Psoas muscle (tissue), 8 donors: Measurements from ENCODE around the gene COG8. TPM values are rescaled to one million over a fixed set of nuclear protein-coding genes. Genes with fewer than 3 reads are reported as not detected.
A peak's percentile ranks its signal among the peaks of the same experiment; 100 is the strongest.

Experiments
- ATAC-seq, 4 donors: fragments of 200-7000 bp; cut with Tn5 transposase; one replicate each; pipeline ENCODE4 v1.9.1; 2020; ENCODE audit warnings: moderate library complexity in 3 of 4, mild to moderate bottlenecking in 2 of 4
- DNase-seq, 2 donors: peaks; one replicate each; pipeline ENCODE4 v3.0.0-alpha.2; 2020
- H3K27ac ChIP-seq: fragments of 200-600 bp; one replicate; pipeline ENCODE4 v1.8.0; 2022
- H3K27me3 ChIP-seq, 3 donors: fragments of 200-600 bp in 1 of 3; one replicate each; pipeline versions ENCODE4 v1.6.1 to v1.8.0; 2013 to 2022; ENCODE audit warnings: low read length in 2 of 3, mild to moderate bottlenecking in 2 of 3, moderate library complexity in 1 of 3; ENCODE audit not compliant: insufficient read depth in 3 of 3
- H3K36me3 ChIP-seq, 2 donors: fragments of 200-600 bp in 1 of 2; one replicate each; pipeline versions ENCODE4 v1.6.1 to v1.8.0; 2013 to 2022; ENCODE audit warnings: low read depth in 1 of 2, mild to moderate bottlenecking in 1 of 2, moderate library complexity in 1 of 2; ENCODE audit not compliant: insufficient read depth in 1 of 2
- H3K4me1 ChIP-seq: fragments of 200-600 bp; one replicate; pipeline ENCODE4 v1.8.0; 2022
- H3K4me3 ChIP-seq: fragments of 200-600 bp; one replicate; pipeline ENCODE4 v1.8.0; 2022; ENCODE audit warnings: mild to moderate bottlenecking
- H3K9me3 ChIP-seq: fragments of 200-600 bp; one replicate; pipeline ENCODE4 v1.8.0; 2022
- CTCF ChIP-seq: fragments of 200-600 bp; IDR thresholded peaks from one replicate; pipeline ENCODE4 v1.8.0; 2022; ENCODE audit warnings: antibody characterized with exemption
- WGBS, 3 donors: extraction: QIAGEN DNeasy Blood & Tissue Kit; methylation state at CpG; one replicate each; pipeline versions ENCODE4 v1.1.6 to v1.1.7; 2013; 5-methylcytosine and 5-hydroxymethylcytosine counted together
- intact Hi-C, 2 donors: fragments of 100-400 bp; cut with DNase I; formaldehyde crosslinking; loops; one replicate each; pipeline versions ENCODE4 v1.11.0 to v1.14.2; 2022
- polyA plus RNA-seq, 3 donors: library from polyadenylated mRNA; stranded (reverse); fragments of 200-250 nt; gene quantifications; one replicate each; pipeline ENCODE4 v1.2.3, GENCODE V29; 2013
- total RNA-seq, 4 donors: library from RNA; stranded (reverse); fragmentation: NEBNext Ultra II Directional in 2 of 4; extraction: Animal tissue kit (Norgen Biotek cat#: 25700) in 2 of 4; gene quantifications; one replicate each; pipeline versions ENCODE4 v1.2.1 to v1.2.4, GENCODE V29; 2021 to 2023
- donor health status: healthy with polysubstance abuse.
- donor health status: DM: no; HTN: no; CAD: no; lungs with moderate emphysema.
- donor health status: Bipolar disorder and iron deficiency.
- donor health status: healthy.
- donor health status: DM: yes; HTN: yes; CAD: no.
- donor health status: DM: no; HTN: no; CAD: no.
- donor health status: DM: no; HTN: no; CAD: no.
- donor health status: DM: yes; HTN: yes; CAD: no.

The COG8 gene
- total and polyA plus RNA-seq, 7 donors: 16.7 to 36.5 (median 28.3) TPM

GRCh38 chr16:69350536-69351133 is 11.3 kb upstream of the COG8 start:
- H3K4me3 ChIP-seq: no peak overlapping the region
- 86 to 90% (median 87%) methylated on average over 6 of the region's 6 CpGs for WGBS, 3 donors
- intact Hi-C loops: no loop called here
- TF ChIP-seq CTCF: no peak
- ATAC-seq (no peak), DNase-seq (no peak)
- H3K4me1 ChIP-seq: no peaks in the 10 kb centered on the region
- H3K9me3 ChIP-seq: no peaks in the 10 kb centered on the region
- H3K27ac ChIP-seq: no peak overlapping the region
- no peaks in the 10 kb centered on the region for H3K27me3 ChIP-seq
- peaks cover 0 to 65% of the 10 kb centered on the region in 2 donors for H3K36me3 ChIP-seq

GRCh38 chr16:69349536-69349935 is 10.2 kb upstream of the COG8 start:
- peaks cover 0 to 66% of the 10 kb centered on the region in 2 donors for H3K36me3 ChIP-seq
- intact Hi-C loops: no loop called here
- DNase-seq: no peak

GRCh38 chr16:69348222-69348621 is 8.9 kb upstream of the COG8 start:
- Histone ChIP-seq H3K27ac (no peak overlapping the region), H3K27me3 (no peaks in the 10 kb centered on the region), H3K36me3 (peaks cover 0 to 79% of the 10 kb centered on the region in 2 donors), H3K4me3 (no peak overlapping the region), H3K9me3 (no peaks in the 10 kb centered on the region), H3K4me1 (no peaks in the 10 kb centered on the region)
- no peak for ATAC-seq
- no peak for DNase-seq
- TF ChIP-seq CTCF: no peak
- intact Hi-C loops: no loop called here
- 92 to 95% (median 94%) methylated on average over 6 of the region's 6 CpGs for WGBS, 3 donors

More at GRCh38 chr16:69349536-69349935, 10.2 kb upstream of the COG8 start:
- Histone ChIP-seq H3K27ac (no peak overlapping the region), H3K4me3 (no peak overlapping the region), H3K9me3 (no peaks in the 10 kb centered on the region), H3K27me3 (no peaks in the 10 kb centered on the region), H3K4me1 (no peaks in the 10 kb centered on the region)
- no peak for ATAC-seq
- no peak for TF ChIP-seq CTCF
- WGBS, 3 donors: 68 to 83% (median 74%) methylated on average over 10 of the region's 10 CpGs

GRCh38 chr16:69346683-69347082 is 7.3 kb upstream of the COG8 start:
- WGBS, 3 donors: 82 to 88% (median 84%) methylated on average over 6 of the region's 6 CpGs
- Histone ChIP-seq H3K36me3 (peaks cover 0 to 79% of the 10 kb centered on the region in 2 donors), H3K4me3 (no peak overlapping the region), H3K4me1 (no peaks in the 10 kb centered on the region), H3K27me3 (no peaks in the 10 kb centered on the region), H3K27ac (no peak overlapping the region), H3K9me3 (no peaks in the 10 kb centered on the region)
- DNase-seq (no peak), ATAC-seq (peak in 1 of 4 donors; percentile 28)
- no peak for TF ChIP-seq CTCF
- intact Hi-C loops: no loop called here

- Histone ChIP-seq H3K36me3 (peaks cover 5 to 82% of the 10 kb centered on the region in 2 donors), H3K9me3 (no peaks in the 10 kb centered on the region), H3K27ac (no peak overlapping the region), H3K4me1 (peaks cover 1% of the 10 kb centered on the region), H3K4me3 (no peak overlapping the region), H3K27me3 (no peaks in the 10 kb centered on the region)
- DNase-seq (no peak), ATAC-seq (no peak)
- WGBS, 3 donors: 77 to 83% (median 78%) methylated on average over 4 of the region's 4 CpGs
- intact Hi-C loops: no loop called here
- TF ChIP-seq CTCF: no peak
Observed at GRCh38 chr16:69345923-69346322, 6.6 kb upstream of the COG8 start.
